Neuron (in vitro differentiated cells): ENCODE results near the gene PRDM5.
"Not testable (repeated sequence)": the region's sequence is repeated elsewhere in the genome, so short reads cannot be mapped to it uniquely, and the experiment has no call there.

Source experiments
- H2AFZ ChIP-seq: one replicate; pipeline ENCODE4 v1.6.1; 2013; ENCODE audit warnings: low read depth, mild to moderate bottlenecking, inconsistent platforms, low read length, moderate library complexity
- H3K27me3 ChIP-seq: one replicate; pipeline ENCODE4 v1.6.1; 2013; ENCODE audit warnings: low read length; ENCODE audit not compliant: insufficient read depth
- H3K36me3 ChIP-seq: one replicate; pipeline ENCODE4 v1.6.1; 2013; ENCODE audit warnings: low read length; ENCODE audit not compliant: insufficient read depth
- H3K4me1 ChIP-seq: one replicate; pipeline ENCODE4 v1.6.1; 2013; ENCODE audit warnings: low read length; ENCODE audit not compliant: insufficient read depth
- H3K4me3 ChIP-seq: 2 replicates; pipeline ENCODE4 v1.5.1; 2013; ENCODE audit warnings: mild to moderate bottlenecking, low read length, moderate library complexity
- H3K9me3 ChIP-seq: one replicate; pipeline ENCODE4 v1.6.1; 2013; ENCODE audit warnings: low read length

Gene PRDM5

DNA sequence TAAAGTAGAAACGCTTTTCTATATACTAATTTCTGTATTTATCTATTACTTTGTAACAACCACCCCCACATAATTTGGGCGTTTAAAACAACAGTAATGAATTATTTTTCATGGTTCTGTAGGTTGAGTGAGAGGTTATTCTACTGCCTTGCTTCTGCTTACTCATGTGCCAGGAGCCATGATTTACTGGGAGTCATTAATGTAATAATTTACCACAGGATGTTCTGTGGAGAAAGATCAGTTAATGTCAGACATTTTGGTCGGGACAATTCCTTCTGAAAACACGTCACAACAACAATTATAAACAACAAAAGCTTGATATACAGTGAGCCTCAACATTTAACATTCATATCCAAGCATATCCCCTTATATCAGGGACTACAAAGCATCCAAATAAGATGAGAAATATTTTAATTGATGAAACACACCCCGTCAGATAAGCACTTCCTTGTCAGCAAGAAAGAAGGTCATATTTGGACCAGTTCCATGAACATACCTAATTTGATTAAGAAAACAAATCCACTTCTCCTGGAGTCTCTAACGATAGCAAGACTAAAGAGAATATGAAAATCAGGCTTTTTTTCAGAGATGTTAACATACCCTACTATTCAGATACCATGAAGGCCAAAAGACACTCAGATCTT is 238.5 kb downstream of the PRDM5 start:
- H3K36me3 ChIP-seq: no peaks in the 10 kb centered on the region
- H2AFZ ChIP-seq: no peak overlapping the region
- H3K9me3 ChIP-seq: no peaks in the 10 kb centered on the region
- no peaks in the 10 kb centered on the region for H3K27me3 ChIP-seq
- no peak overlapping the region for H3K4me3 ChIP-seq
- H3K4me1 ChIP-seq: peaks cover 3% of the 10 kb centered on the region

DNA sequence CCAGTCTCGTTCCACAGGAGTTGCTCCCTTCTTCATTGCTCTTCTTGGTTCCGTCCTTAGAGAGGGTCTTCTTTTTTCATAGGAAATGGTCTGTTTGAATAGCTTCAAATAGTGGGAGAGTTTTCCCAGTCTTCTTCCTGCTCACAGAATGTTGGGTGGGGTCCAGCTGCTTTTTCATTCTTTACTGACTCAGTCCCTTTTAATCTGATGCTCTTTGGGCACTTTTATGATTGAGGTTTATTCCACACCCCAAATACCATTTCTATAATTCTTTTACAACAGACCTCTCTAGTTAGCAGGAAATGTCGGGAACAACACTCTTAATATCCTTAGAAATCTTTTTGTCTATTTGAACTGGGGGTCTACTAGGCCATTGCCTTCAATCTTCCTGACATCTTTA is 239.5 kb downstream of the PRDM5 start:
- no peak overlapping the region for H2AFZ ChIP-seq
- H3K27me3 ChIP-seq: no peaks in the 10 kb centered on the region
- H3K36me3 ChIP-seq: no peaks in the 10 kb centered on the region
- H3K4me3 ChIP-seq: no peak overlapping the region
- peaks cover 3% of the 10 kb centered on the region for H3K4me1 ChIP-seq
- no peaks in the 10 kb centered on the region for H3K9me3 ChIP-seq

DNA sequence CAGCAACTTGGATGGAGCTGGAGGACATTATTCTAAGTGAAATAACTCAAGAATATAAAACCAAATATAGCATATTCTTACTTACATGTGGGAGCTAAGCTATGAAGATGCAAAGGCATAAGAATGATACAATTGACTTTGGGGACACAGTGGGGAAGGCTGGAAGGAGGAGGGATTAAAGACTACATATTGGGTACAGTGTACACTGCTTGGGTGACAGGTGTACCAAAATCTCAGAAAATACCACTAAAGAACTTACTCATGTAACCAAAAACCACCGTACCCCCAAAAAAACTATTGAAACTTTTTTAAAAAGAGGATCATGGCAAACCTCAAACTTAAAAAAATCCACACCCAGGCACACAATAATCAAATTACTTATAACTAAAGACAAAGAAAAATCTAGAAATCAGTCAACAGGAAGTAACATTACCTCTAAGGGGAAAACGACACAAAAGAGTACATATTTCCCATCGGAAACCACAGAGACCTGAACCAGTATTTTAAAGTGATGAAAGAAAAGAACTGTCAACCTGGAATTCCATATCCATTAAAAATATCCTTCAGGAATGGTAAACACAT is 241.8 kb downstream of the PRDM5 start:
- H3K27me3 ChIP-seq: no peaks in the 10 kb centered on the region
- no peaks in the 10 kb centered on the region for H3K4me1 ChIP-seq
- H2AFZ ChIP-seq: no peak overlapping the region
- no peaks in the 10 kb centered on the region for H3K36me3 ChIP-seq
- no peaks in the 10 kb centered on the region for H3K9me3 ChIP-seq
- H3K4me3 ChIP-seq: no peak overlapping the region

DNA sequence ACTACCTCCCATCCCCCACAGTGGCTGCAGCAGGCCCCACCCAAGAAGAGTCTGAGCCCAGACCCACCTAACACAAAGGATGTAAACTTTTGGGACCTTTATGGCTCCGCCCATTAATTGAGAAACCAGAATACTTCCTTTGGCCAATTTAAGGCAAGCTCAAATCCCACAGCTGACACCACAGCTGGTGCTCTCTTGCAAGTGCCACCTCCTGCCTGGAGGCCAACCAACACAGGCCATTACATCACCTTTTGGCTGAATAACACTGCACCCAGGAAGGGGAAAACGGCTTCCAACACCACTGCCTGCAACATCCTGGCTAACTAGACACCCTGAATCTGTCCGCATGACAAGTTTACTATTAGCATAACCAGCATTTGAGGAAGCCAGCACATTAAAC is 248.8 kb downstream of the PRDM5 start:
- Histone ChIP-seq H2AFZ (no peak overlapping the region), H3K27me3 (no peaks in the 10 kb centered on the region), H3K9me3 (peaks cover 1% of the 10 kb centered on the region), H3K36me3 (no peaks in the 10 kb centered on the region), H3K4me3 (no peak overlapping the region), H3K4me1 (no peaks in the 10 kb centered on the region)

DNA sequence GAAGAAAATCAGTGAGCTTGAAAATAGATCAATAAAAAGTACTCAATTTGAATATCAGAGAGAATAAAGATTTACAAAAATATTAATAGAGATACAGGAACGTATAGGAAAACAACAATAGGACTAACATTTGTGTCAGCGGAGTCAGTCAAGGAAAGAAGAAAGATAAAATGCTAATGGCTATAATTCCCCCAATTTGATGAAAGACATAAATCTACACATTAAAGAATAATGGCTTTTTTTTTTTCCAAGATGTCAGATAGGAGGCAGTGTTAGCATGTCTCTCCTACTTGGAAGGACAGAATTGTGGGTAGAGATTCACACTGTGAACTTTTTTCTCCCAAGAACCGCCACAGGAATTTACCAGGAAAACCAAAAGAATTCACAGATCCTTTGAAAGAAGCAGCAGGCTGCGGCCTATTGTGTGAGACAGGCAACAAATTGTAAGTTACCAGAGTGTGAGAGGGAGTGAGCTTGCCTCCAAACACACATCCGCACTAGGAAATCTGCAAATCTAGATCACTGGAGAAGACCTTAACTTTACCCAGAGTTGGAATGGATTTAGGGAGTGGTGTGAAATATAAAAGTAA is 249.9 kb downstream of the PRDM5 start:
- no peaks in the 10 kb centered on the region for H3K36me3 ChIP-seq
- no peak overlapping the region for H2AFZ ChIP-seq
- H3K4me3 ChIP-seq: no peak overlapping the region
- no peaks in the 10 kb centered on the region for H3K27me3 ChIP-seq
- H3K4me1 ChIP-seq: no peaks in the 10 kb centered on the region
- peaks cover 1% of the 10 kb centered on the region for H3K9me3 ChIP-seq

DNA sequence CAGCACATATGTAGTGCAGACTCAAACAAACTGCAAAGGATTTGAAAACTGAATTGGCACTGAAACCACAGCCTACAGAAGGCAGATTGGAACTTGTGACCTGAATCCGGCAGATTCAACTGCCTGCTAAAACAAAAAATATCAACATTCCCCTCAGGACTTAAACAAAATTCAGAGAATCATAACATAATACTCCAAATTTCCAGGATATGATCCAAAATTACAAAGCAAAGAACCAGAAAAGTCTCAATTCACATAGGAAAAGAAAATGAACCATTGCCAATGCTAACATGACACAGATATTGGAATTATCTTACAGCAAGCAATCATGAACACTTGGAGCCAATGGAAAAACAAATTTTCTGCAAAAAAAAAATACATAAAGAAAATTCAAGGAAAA is 250.4 kb downstream of the PRDM5 start:
- Histone ChIP-seq H3K27me3 (no peaks in the 10 kb centered on the region), H3K9me3 (peaks cover 1% of the 10 kb centered on the region), H2AFZ (no peak overlapping the region), H3K36me3 (no peaks in the 10 kb centered on the region), H3K4me3 (no peak overlapping the region), H3K4me1 (no peaks in the 10 kb centered on the region)

DNA sequence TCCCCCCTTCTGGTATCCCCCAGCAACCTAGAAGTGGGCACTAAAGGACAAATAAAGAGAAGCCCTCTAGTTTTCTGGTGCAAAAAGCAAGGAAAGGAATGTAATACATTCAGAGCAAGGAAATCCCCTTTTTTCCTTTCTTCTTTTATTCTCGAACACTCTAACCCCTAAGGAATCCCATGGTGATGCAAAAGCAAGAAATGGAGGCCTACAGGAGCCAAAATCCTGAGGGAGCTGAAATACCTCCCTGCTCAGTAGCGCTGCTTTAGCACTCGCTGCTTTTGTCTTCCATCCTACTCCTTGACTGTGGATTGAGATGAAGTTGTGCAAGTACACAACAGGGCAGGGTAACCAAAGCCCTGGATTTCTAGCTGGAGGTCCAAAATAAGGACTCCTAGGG is 251.0 kb downstream of the PRDM5 start:
- H3K4me1 ChIP-seq: no peaks in the 10 kb centered on the region

DNA sequence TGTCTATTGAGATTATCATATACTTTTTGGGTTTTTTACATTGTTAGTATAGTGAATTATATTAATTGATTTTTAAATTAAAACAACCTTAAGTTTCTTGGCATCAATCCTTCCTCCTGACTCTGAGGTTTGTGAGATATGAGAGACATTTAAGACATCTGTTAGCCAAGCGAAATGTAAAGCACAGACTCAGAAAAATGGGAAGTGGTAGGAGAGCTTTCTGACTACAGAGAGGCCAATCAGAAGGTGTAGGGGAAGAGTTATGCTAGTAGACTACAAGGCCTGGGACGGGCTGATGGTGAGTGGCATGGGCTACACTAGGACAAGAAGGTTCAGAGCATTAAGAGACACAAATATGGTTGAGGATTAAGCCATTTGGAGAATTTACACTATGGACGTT is 255.4 kb downstream of the PRDM5 start:
- no peak overlapping the region for H3K4me3 ChIP-seq
- H3K9me3 ChIP-seq: no peaks in the 10 kb centered on the region

More for the DNA sequence above, 251.0 kb downstream of the PRDM5 start:
- H3K36me3 ChIP-seq: no peaks in the 10 kb centered on the region
- H2AFZ ChIP-seq: no peak overlapping the region
- H3K27me3 ChIP-seq: no peaks in the 10 kb centered on the region
- no peak overlapping the region for H3K4me3 ChIP-seq
- peaks cover 1% of the 10 kb centered on the region for H3K9me3 ChIP-seq

DNA sequence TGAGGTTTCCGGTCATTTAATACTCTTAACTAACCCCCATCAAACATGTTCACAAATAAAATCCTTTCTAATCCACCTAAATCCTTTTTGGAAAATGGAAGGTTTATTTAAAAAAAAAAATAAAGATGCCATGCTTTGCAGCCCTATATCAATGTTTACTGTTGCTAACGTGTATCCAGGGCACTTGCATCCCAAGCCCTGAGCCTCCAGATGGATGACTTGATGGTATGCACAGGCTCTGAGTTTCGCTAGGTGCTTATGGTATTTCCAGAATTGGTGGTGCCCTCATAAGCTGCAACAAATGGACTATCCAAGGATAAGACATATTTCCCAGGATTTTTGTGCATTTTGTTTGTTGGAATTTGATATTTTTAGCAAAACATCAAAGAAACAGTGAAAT is 257.7 kb downstream of the PRDM5 start:
- H2AFZ ChIP-seq: no peak overlapping the region
- H3K4me3 ChIP-seq: no peak overlapping the region
- no peaks in the 10 kb centered on the region for H3K36me3 ChIP-seq
- H3K9me3 ChIP-seq: no peaks in the 10 kb centered on the region
- H3K4me1 ChIP-seq: no peaks in the 10 kb centered on the region
- no peaks in the 10 kb centered on the region for H3K27me3 ChIP-seq

More for the DNA sequence above, 255.4 kb downstream of the PRDM5 start:
- Histone ChIP-seq H2AFZ (no peak overlapping the region), H3K27me3 (no peaks in the 10 kb centered on the region), H3K36me3 (no peaks in the 10 kb centered on the region), H3K4me1 (no peaks in the 10 kb centered on the region)

DNA sequence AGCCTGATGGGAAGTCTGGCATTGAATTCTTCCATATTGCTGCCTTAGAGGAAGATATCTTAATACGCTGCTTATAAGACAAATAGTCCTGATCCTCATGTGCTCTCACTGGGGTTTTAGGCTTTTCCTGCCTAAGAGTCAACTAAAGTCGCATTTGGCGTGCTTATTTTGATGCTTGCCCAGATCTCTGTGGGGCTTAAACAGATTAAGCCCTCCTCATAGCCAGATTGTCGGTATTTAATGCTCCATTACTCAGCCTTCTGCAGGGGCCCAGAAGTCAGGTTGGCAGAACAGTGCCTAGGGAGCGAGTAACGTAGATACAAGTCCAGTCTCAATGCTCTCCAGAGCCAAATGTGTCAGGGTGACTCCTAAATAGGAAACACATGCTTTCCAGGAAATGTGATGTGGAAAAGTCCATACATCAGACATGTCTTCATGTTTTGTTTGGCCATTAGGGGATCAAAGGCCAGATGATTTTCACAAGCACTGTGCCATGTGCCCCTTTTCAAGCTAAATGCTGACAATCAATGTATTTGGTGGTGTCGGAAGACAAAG is 262.8 kb downstream of the PRDM5 start:
- no peak overlapping the region for H3K4me3 ChIP-seq
- no peaks in the 10 kb centered on the region for H3K4me1 ChIP-seq
- H3K9me3 ChIP-seq: peaks cover 6% of the 10 kb centered on the region
- no peaks in the 10 kb centered on the region for H3K27me3 ChIP-seq
- no peaks in the 10 kb centered on the region for H3K36me3 ChIP-seq
- no peak overlapping the region for H2AFZ ChIP-seq

DNA sequence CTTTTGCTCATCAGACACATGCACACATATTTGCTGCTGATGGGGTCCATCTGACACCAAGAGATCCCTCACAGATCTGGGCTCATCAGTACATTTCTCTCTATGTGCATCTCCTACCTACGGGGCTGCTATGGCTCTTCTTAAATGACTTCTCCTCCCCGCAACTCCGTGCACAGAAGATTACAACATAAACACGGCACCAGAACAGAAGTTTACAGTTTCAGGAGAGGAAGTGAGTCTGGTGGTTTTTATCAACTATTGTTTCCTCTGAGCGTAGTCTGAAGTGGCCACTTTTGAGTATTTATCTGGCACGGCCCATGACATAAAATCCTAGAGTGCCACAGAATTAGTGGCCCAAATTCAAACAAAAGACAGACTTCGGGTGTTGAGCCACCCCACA is 263.8 kb downstream of the PRDM5 start:
- no peaks in the 10 kb centered on the region for H3K36me3 ChIP-seq

DNA sequence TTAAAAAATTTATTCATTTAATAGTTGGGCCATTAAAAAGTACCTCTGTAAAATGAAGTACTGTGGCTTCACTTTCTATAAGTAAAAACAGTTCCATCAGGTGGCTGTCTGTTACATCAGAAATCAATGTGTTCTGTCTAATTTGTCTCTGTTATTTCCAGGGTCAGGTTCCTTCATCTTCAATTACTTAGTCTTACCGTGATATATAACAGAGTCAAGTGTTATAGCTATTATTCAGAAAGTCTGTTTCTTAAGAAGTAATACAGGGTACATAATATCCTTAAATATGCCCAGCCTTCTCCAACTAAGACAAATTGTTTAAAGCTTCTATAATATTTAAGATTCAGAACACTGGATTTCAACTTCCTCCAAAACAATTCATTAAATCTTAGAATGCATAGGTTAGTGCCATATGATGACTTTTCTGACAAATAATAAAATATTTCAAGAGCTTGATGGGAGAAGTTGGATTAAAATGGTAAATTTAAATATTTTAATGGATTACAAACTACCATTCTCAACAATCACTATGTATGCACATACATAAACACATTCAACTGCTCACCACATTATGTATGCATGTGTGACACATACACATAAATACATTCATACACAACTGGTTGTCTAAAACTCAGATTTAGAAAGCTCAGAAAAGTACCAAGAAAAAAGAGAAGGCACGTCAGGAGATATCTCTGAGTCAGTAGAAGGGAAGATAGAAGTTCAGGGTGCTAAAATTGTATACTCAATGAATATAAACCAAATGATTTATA is 268.5 kb downstream of the PRDM5 start:
- no peak overlapping the region for H3K4me3 ChIP-seq
- no peaks in the 10 kb centered on the region for H3K36me3 ChIP-seq
- H3K4me1 ChIP-seq: no peaks in the 10 kb centered on the region
- peaks cover 4% of the 10 kb centered on the region for H3K9me3 ChIP-seq
- no peaks in the 10 kb centered on the region for H3K27me3 ChIP-seq
- no peak overlapping the region for H2AFZ ChIP-seq

More for the DNA sequence above, 263.8 kb downstream of the PRDM5 start:
- Histone ChIP-seq H3K4me1 (no peaks in the 10 kb centered on the region), H3K4me3 (no peak overlapping the region), H3K9me3 (peaks cover 6% of the 10 kb centered on the region), H2AFZ (no peak overlapping the region), H3K27me3 (no peaks in the 10 kb centered on the region)

DNA sequence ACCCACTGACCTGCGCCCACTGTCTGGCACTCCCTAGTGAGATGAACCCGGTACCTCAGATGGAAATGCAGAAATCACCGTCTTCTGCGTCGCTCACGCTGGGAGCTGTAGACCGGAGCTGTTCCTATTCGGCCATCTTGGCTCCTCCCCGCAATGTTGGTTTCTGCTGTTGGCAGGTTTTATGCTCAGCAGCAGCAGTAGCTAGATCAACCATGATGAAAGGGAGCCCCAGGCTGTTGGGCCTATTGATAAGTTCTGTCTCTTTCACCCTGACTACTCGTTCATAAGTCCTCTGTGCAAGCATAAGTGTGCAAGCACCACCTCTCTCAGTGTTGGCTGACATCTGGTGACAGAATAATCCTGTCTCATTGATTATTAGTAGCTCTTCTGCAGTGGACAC is 274.2 kb downstream of the PRDM5 start:
- not testable (repeated sequence) for H3K4me3 ChIP-seq, H3K9me3 ChIP-seq, H3K36me3 ChIP-seq, H2AFZ ChIP-seq, H3K27me3 ChIP-seq, H3K4me1 ChIP-seq
